ENCODE data around the gene BCKDHB.

- TF ChIP-seq CTCF (IDR thresholded peaks at IDR 0.05): no peak
- TF ChIP-seq POLR2AphosphoS5 (IDR thresholded peaks at IDR 0.05): no peak
Observed at GRCh38 chr6:80173411-80173810, 66.9 kb downstream of the BCKDHB start.
